Loucy (cell line): Measurements from ENCODE around the gene TMED5.

Experiments used
- EZH2phosphoT487 ChIP-seq: fragments of 200-600 bp; IDR thresholded peaks from 2 replicates; pipeline ENCODE4 v1.6.1; 2018; ENCODE audit warnings: antibody characterized with exemption, mild to moderate bottlenecking, moderate library complexity, borderline replicate concordance
- TF ChIP-seq, protein P1 (sequence below): fragments of 200-600 bp; sonication (generic); conservative IDR thresholded peaks from 2 replicates; pipeline ENCODE4 v1.5.1; 2014; ENCODE audit warnings: mild to moderate bottlenecking, antibody characterized with exemption, low read length

DNA sequence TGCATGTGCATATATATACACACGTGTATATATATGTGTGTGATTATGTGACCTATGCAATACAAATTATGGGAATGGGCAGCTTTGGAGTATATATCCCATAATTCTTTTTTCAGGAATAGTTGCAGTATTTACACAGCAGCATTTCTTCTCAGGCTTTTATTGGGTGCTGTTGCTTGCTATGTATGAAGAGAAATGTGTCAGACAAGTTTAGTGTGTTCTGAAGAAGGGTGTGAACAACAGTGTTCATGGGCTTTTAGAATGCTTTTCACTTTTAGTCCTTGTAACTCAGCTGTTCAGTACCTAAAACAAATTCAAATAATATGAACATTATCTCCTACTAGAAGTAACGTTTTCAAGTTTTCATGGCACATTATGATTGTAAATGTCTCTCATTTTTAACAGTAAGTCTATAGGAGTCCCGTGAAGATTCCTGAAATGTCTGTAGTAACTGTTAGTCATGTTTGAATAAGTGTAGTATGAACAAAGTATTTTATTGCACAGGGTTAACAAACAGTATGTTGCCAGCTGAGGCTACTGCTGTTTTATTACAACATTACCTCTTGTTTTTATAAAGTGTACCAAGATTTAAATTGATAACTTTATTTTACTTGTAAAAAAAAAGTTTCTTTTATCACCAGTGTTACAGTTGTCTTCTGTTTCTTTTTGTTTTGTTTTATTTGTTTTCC, 42.5 kb downstream of the TMED5 start:
- TF ChIP-seq, protein P1, sequence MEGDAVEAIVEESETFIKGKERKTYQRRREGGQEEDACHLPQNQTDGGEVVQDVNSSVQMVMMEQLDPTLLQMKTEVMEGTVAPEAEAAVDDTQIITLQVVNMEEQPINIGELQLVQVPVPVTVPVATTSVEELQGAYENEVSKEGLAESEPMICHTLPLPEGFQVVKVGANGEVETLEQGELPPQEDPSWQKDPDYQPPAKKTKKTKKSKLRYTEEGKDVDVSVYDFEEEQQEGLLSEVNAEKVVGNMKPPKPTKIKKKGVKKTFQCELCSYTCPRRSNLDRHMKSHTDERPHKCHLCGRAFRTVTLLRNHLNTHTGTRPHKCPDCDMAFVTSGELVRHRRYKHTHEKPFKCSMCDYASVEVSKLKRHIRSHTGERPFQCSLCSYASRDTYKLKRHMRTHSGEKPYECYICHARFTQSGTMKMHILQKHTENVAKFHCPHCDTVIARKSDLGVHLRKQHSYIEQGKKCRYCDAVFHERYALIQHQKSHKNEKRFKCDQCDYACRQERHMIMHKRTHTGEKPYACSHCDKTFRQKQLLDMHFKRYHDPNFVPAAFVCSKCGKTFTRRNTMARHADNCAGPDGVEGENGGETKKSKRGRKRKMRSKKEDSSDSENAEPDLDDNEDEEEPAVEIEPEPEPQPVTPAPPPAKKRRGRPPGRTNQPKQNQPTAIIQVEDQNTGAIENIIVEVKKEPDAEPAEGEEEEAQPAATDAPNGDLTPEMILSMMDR: no peak
- no peak for TF ChIP-seq EZH2phosphoT487
